ENCODE measurements around the gene HOXD4. TPM values are rescaled to one million over a fixed set of nuclear protein-coding genes. Genes with fewer than 3 reads are reported as not detected.

The HOXD4 gene
- total and polyA plus RNA-seq, 10 of the 15 experiments (the other 5 are each of a cell fraction or from before 2014, with no cell fraction given): 0.07 TPM; not detected in 9

DNA sequence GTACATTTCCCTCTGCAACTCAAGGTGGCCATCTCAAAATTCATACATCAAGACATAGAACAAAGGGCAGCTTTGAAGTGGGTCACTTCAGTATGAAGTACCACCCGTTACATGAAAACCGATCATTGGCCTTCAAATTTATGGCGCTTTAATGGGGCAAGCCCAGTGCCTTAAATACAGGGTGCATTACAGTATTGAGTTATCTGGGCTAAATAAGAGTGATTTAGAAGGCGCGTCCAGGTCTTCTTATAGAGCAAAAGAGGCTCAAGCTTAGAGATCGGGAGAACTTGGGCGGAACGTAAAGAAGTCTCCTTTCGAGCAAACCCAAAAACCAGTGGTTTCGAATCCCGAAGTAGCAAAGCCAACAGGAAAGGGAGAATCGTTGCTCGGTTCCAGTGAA is 12.9 kb downstream of the HOXD4 start:
- no peak for FAIRE-seq
- BruUV-seq (replicated peaks): no TSS peak
- WGBS (ENCODE audit: insufficient coverage, insufficient replicate concordance, low lambda C conversion rate, missing lambda C conversion rate): 73% methylated on average over 13 of the region's 13 CpGs

More for the DNA sequence above, 12.9 kb downstream of the HOXD4 start:
- DNase-seq (ENCODE audit: low read depth, low spot score): no peak
- POLR2A ChIA-PET: no interaction called here
- SMC1A ChIA-PET (ENCODE audit: uncharacterized antibody, unreplicated experiment): no interaction called here
- Histone ChIP-seq H3K4me3 (no peak overlapping the region), H3K9ac (ENCODE audit: control insufficient read depth, insufficient read depth, low read length) (no peak overlapping the region), H4K20me1 (ENCODE audit: control insufficient read depth, insufficient read depth) (no peaks in the 10 kb centered on the region), H3K27me3 (replicated peaks in 1 of 2; ENCODE audit: control insufficient read depth in 2 of 2, insufficient read depth in 2 of 2, low read length in 1 of 2) (peaks cover 18 to 26% of the 10 kb centered on the region in 2 experiments), H3K79me2 (ENCODE audit: control insufficient read depth, insufficient read depth, low read length) (no peaks in the 10 kb centered on the region), H2AFZ (ENCODE audit: control insufficient read depth, low read depth, low read length) (no peak overlapping the region), H3K36me3 (ENCODE audit: control insufficient read depth in 2 of 2, insufficient read depth in 2 of 2, low read length in 1 of 2) (no peaks in the 10 kb centered on the region), H3K4me2 (ENCODE audit: control insufficient read depth, insufficient read depth) (no peak overlapping the region), H3K27ac (ENCODE audit: control insufficient read depth, insufficient read depth) (no peak overlapping the region), H3K4me1 (ENCODE audit: control insufficient read depth, insufficient read depth, low read length) (no peaks in the 10 kb centered on the region), H3K9me3 (replicated peaks; ENCODE audit: control insufficient read depth, insufficient read depth, low read length) (peaks cover 2% of the 10 kb centered on the region; the same call in 2 of the 3 replicates)
- no peak for ATAC-seq
- in situ Hi-C loops (cut with MboI) (no loop called here), intact Hi-C loops (cut with micrococcal nuclease; ENCODE audit: unreplicated experiment) (no loop called here)
- TF ChIP-seq GABPA (IDR thresholded peaks at IDR 0.05; ENCODE audit: low read depth) (no peak), PRDM15 (CRISPR knock-in tag; IDR thresholded peaks at IDR 0.05) (no peak), RUNX3 (IDR thresholded peaks at IDR 0.05; ENCODE audit: low read length) (no peak), NR2F1 (conservative IDR thresholded peaks at IDR 0.05) (no peak), SREBF2 (IDR thresholded peaks at IDR 0.05; ENCODE audit: low read length) (no peak), EGR1 (IDR thresholded peaks at IDR 0.05; ENCODE audit: borderline replicate concordance in 1 of 2, low read depth in 2 of 2, low read length in 2 of 2) (no peak), SUZ12 (IDR thresholded peaks at IDR 0.05; ENCODE audit: unreplicated experiment) (no peak), DPF2 (IDR thresholded peaks at IDR 0.05) (no peak)
- TF ChIP-seq, protein P1, sequence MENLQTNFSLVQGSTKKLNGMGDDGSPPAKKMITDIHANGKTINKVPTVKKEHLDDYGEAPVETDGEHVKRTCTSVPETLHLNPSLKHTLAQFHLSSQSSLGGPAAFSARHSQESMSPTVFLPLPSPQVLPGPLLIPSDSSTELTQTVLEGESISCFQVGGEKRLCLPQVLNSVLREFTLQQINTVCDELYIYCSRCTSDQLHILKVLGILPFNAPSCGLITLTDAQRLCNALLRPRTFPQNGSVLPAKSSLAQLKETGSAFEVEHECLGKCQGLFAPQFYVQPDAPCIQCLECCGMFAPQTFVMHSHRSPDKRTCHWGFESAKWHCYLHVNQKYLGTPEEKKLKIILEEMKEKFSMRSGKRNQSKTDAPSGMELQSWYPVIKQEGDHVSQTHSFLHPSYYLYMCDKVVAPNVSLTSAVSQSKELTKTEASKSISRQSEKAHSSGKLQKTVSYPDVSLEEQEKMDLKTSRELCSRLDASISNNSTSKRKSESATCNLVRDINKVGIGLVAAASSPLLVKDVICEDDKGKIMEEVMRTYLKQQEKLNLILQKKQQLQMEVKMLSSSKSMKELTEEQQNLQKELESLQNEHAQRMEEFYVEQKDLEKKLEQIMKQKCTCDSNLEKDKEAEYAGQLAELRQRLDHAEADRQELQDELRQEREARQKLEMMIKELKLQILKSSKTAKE (IDR thresholded peaks at IDR 0.05; ENCODE audit: low read depth, poor library complexity, severe bottlenecking): no peak
- TF ChIP-seq, protein P2, sequence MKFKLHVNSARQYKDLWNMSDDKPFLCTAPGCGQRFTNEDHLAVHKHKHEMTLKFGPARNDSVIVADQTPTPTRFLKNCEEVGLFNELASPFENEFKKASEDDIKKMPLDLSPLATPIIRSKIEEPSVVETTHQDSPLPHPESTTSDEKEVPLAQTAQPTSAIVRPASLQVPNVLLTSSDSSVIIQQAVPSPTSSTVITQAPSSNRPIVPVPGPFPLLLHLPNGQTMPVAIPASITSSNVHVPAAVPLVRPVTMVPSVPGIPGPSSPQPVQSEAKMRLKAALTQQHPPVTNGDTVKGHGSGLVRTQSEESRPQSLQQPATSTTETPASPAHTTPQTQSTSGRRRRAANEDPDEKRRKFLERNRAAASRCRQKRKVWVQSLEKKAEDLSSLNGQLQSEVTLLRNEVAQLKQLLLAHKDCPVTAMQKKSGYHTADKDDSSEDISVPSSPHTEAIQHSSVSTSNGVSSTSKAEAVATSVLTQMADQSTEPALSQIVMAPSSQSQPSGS (IDR thresholded peaks at IDR 0.05; ENCODE audit: low read length): no peak
- CTCF ChIA-PET: no interaction called here
- RAD21 ChIA-PET (ENCODE audit: unreplicated experiment): no interaction called here
